GM13977 (cell line): Measurements from ENCODE around the gene LAMA3.

Experiments used
- DNase-seq: peaks from one replicate; pipeline ENCODE4 v3.0.0; 2012; ENCODE audit warnings: low spot score
- CTCF ChIP-seq: IDR thresholded peaks from 2 replicates; pipeline ENCODE4 v1.5.1; 2012; ENCODE audit warnings: mild to moderate bottlenecking, control low read depth; ENCODE audit not compliant: insufficient read depth; ENCODE audit errors: extremely low read depth, missing control alignments
- in situ Hi-C: fragments of 300-500 bp; cut with MboI; formaldehyde crosslinking; loops from one replicate; pipeline ENCODE4 v1.12.0; 2022; ENCODE audit warnings: low sequenced_read_pairs, low pct_unique_long_range_greater_than_20kb, mixed read lengths, inconsistent platforms; ENCODE audit not compliant: unreplicated experiment

The LAMA3 gene

GRCh38 chr18:24003903-24004640 is 314.8 kb downstream of the LAMA3 start:
- TF ChIP-seq CTCF: no peak
- in situ Hi-C loops: no loop called here
- DNase-seq: no peak
